ENCODE results near the gene GPC3. TPM values are rescaled to one million over a fixed set of nuclear protein-coding genes. Genes with fewer than 3 reads are reported as not detected.

Gene GPC3
- total RNA-seq, 4 donors from 2014 or later: 0.82 to 4.9 (median 1.8) TPM

DNA sequence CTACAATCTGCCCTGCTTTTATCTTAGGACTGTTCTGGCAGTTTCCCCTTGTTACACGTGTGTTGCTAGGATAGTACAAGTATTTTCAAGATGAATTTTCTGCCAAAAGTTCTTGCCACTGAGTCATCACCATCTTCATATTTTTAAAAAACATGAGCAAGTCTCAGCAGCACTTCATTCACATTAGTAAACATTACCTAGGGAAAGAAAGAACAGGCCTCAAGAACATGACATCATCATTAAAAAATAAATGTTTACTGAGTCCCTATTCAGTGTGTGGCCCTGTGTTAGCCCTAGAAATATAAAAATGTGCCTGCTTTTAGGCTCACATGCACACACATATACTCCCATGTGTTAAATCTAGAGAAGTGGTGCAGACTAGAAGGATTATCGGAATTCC is 18.7 kb upstream of the GPC3 start:
- intact Hi-C loops (cut with DNase I; ENCODE audit: low total_unique reads) (no loop called here), in situ Hi-C loops (cut with MboI; ENCODE audit: low pct_ligation_motif_present in 1 of 4, low pct_unique_long_range_greater_than_20kb in 1 of 4, low sequenced_read_pairs in 3 of 4) (no loop called here)
- H3K36me3 ChIP-seq: no peaks in the 10 kb centered on the region
- WGBS, 2 donors (ENCODE audit: low coverage in 1 of 2): 63% methylated on average over 2 of the region's 2 CpGs; no CpG with 5 or more reads in 1 of the 2 donors
- TF ChIP-seq EP300 (IDR thresholded peaks at IDR 0.05; ENCODE audit: low read depth) (no peak), POLR2AphosphoS5 (IDR thresholded peaks at IDR 0.05) (no peak), POLR2A (IDR thresholded peaks at IDR 0.05) (no peak)
- TF ChIP-seq, protein P1, sequence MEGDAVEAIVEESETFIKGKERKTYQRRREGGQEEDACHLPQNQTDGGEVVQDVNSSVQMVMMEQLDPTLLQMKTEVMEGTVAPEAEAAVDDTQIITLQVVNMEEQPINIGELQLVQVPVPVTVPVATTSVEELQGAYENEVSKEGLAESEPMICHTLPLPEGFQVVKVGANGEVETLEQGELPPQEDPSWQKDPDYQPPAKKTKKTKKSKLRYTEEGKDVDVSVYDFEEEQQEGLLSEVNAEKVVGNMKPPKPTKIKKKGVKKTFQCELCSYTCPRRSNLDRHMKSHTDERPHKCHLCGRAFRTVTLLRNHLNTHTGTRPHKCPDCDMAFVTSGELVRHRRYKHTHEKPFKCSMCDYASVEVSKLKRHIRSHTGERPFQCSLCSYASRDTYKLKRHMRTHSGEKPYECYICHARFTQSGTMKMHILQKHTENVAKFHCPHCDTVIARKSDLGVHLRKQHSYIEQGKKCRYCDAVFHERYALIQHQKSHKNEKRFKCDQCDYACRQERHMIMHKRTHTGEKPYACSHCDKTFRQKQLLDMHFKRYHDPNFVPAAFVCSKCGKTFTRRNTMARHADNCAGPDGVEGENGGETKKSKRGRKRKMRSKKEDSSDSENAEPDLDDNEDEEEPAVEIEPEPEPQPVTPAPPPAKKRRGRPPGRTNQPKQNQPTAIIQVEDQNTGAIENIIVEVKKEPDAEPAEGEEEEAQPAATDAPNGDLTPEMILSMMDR (IDR thresholded peaks at IDR 0.05): no peak
- DNase-seq: no peak
- no peaks in the 10 kb centered on the region for H3K4me1 ChIP-seq
- no peaks in the 10 kb centered on the region for H3K27me3 ChIP-seq
- H3K27ac ChIP-seq: no peak overlapping the region
- no peak overlapping the region for H3K4me3 ChIP-seq
- no peaks in the 10 kb centered on the region for H3K9me3 ChIP-seq

DNA sequence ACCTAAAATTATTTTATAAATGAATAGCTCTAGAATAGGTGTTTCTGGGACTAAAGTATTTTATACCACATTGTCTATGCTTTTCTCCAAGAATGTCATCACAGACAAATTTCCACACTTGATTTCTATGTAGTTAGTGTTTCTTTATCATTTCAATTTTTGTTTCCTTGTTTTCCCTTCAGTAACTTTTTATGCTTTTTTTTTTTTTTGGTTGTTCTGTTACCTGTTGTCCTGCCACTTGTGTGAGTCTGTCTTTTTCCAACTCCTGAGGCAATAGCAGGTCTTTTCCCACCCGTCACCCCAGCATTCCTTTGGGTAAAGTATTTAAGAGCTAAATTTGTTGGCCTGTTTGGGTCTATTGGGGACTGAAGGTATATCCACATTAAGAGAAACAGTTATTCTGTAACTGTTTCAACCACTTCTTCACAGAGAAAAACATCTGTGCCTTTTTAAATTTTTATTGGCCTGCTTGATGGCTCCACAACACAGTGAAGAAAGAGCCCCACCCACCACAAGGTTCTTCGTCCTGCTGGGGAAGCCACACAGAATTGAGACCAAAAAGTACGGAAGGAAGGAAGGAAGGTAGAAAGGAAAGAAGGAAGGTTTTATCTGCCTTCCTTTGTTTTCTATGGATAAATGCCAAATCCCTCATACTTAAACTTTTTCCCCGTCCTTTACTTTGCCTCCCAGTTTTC is 17.7 kb upstream of the GPC3 start:
- no peaks in the 10 kb centered on the region for H3K36me3 ChIP-seq
- in situ Hi-C loops (cut with MboI; ENCODE audit: low pct_ligation_motif_present in 1 of 4, low pct_unique_long_range_greater_than_20kb in 1 of 4, low sequenced_read_pairs in 3 of 4): no loop called here
- H3K4me3 ChIP-seq: no peak overlapping the region
- no peak for DNase-seq
- TF ChIP-seq POLR2AphosphoS5 (IDR thresholded peaks at IDR 0.05) (no peak), POLR2A (IDR thresholded peaks at IDR 0.05) (no peak), EP300 (IDR thresholded peaks at IDR 0.05; ENCODE audit: low read depth) (no peak)
- TF ChIP-seq, protein P1 (IDR thresholded peaks at IDR 0.05): no peak
- H3K4me1 ChIP-seq: no peaks in the 10 kb centered on the region
- intact Hi-C loops (cut with DNase I; ENCODE audit: low total_unique reads): no loop called here
- H3K27ac ChIP-seq: no peak overlapping the region
- H3K9me3 ChIP-seq: no peaks in the 10 kb centered on the region
- no peaks in the 10 kb centered on the region for H3K27me3 ChIP-seq
- 15 to 46% methylated on average over 3 to 4 of the region's 4 CpGs for WGBS, 2 donors (ENCODE audit: low coverage in 1 of 2)

DNA sequence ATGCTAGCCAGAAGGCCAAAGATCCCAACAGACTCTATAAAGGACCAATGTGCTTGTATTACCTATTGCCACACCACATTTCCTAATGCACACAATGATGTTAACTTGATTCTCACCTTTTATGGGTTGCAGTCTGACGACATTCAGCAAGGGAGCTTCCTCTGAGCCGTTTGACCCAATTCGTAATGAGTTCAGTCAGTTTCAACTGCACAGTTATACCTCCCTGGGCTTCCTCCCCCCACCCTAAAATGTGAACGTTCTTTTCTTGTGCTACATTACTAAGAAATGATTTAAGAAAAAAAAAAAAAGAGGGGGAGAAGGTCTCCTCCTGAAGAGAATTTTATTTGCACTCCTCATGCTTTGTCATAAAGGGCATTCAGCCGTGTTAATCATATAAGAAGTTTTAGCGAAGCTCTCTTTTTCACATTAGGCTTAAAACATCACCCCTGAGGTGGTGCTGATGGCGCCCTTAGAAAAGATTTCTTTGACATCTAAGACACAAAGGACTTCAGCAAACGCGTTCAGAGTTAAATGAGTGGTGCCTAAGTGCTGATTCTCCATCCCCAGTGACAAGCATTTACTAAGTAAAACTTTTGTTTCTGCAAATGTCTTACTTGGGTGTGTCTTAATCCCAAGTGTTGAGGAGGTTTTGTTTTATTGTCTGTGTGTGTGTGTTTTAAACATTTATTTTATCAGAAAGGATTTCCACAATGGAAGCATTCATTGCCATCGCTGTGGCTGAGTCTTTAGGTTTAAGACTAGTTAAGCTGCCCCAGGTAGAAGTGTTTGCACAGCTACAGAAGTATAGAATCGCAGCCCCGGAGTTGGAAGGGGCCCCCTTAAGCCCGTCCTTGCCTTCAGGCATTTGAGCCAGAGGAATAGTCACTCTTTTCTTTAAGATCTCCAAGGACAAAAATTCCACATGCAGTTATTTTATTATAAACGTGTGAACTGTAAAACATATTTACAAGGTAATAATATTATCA is 15.2 kb upstream of the GPC3 start:
- in situ Hi-C loops (cut with MboI; ENCODE audit: low pct_ligation_motif_present in 1 of 4, low pct_unique_long_range_greater_than_20kb in 1 of 4, low sequenced_read_pairs in 3 of 4): no loop called here
- TF ChIP-seq, protein P1 (IDR thresholded peaks at IDR 0.05): no peak
- no peak for TF ChIP-seq POLR2AphosphoS5 (IDR thresholded peaks at IDR 0.05)
- no peak for TF ChIP-seq POLR2A (IDR thresholded peaks at IDR 0.05)
- no peak for TF ChIP-seq EP300 (IDR thresholded peaks at IDR 0.05; ENCODE audit: low read depth)
- DNase-seq: no peak
- no peaks in the 10 kb centered on the region for H3K36me3 ChIP-seq
- WGBS, 2 donors (ENCODE audit: low coverage in 1 of 2): 55 to 62% methylated on average over 8 to 14 of the region's 14 CpGs
- intact Hi-C loops (cut with DNase I; ENCODE audit: low total_unique reads): no loop called here
- H3K27ac ChIP-seq: no peak overlapping the region
- H3K4me3 ChIP-seq: no peak overlapping the region
- H3K4me1 ChIP-seq: no peaks in the 10 kb centered on the region
- no peaks in the 10 kb centered on the region for H3K9me3 ChIP-seq
- no peaks in the 10 kb centered on the region for H3K27me3 ChIP-seq

DNA sequence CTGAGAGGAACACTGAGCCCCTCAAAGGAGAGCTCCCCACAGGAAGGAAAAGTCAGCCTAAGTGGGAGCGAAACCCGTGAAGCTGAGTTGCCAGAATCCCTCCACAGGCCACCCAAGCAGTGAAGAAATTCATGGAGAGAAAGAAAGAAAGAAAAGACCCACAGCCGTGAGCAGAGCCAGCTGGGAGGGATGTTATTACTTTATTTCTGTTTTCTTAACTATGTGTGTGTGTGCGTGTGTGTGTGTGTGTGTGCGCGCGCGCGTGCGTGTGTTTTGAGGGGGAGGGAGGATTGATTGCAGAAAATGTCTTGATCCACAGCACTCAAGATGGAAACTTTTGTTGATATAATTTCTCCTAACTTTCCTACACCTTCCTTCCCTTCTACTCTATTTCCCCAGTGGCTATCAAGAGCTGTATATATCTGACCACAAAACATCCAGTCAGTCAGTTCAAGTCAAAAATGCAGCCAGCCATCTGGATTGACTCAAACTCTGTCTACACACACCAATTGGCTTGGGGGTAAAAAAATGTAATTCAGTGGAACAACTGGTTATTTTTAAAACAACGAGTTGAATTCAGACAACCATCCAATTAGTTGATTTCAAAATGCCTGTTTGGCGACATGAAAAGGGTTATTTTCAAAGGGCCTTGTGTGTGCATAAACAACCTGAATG is 13.8 kb upstream of the GPC3 start:
- Histone ChIP-seq H3K4me1 (no peaks in the 10 kb centered on the region), H3K36me3 (no peaks in the 10 kb centered on the region), H3K4me3 (no peak overlapping the region), H3K27ac (no peak overlapping the region), H3K27me3 (no peaks in the 10 kb centered on the region), H3K9me3 (no peaks in the 10 kb centered on the region)
- TF ChIP-seq, protein P1 (IDR thresholded peaks at IDR 0.05): no peak
- no peak for TF ChIP-seq POLR2A (IDR thresholded peaks at IDR 0.05)
- TF ChIP-seq POLR2AphosphoS5 (IDR thresholded peaks at IDR 0.05): no peak
- TF ChIP-seq EP300 (IDR thresholded peaks at IDR 0.05; ENCODE audit: low read depth): no peak
- in situ Hi-C loops (cut with MboI; ENCODE audit: low pct_ligation_motif_present in 1 of 4, low pct_unique_long_range_greater_than_20kb in 1 of 4, low sequenced_read_pairs in 3 of 4): no loop called here
- 69 to 87% methylated on average over 6 to 12 of the region's 12 CpGs for WGBS, 2 donors (ENCODE audit: low coverage in 1 of 2)
- intact Hi-C loops (cut with DNase I; ENCODE audit: low total_unique reads): no loop called here
- DNase-seq: no peak
